Measurements from ENCODE around the gene CAPN12.
"Not testable (repeated sequence)": the region's sequence is repeated elsewhere in the genome, so short reads cannot be mapped to it uniquely, and the experiment has no call there.

The CAPN12 gene

GRCh38 chr19:38771569-38771968 lies 27.3 kb upstream of the CAPN12 start:
- DNase-seq (ENCODE audit: low spot score) = not testable (repeated sequence)

- not testable (repeated sequence) for DNase-seq (ENCODE audit: low spot score)
Observed at GRCh38 chr19:38770949-38771275, 26.6 kb upstream of the CAPN12 start.

GRCh38 chr19:38770228-38770948 lies 26.1 kb upstream of the CAPN12 start:
- DNase-seq (ENCODE audit: low spot score) = not testable (repeated sequence)

GRCh38 chr19:38769635-38770211 lies 25.4 kb upstream of the CAPN12 start:
- peak; percentile 74 for DNase-seq (ENCODE audit: low spot score)

- DNase-seq (ENCODE audit: low spot score) = no peak
Observed at GRCh38 chr19:38766276-38767047, 22.2 kb upstream of the CAPN12 start.

GRCh38 chr19:38765214-38765613 lies 20.9 kb upstream of the CAPN12 start:
- no peak for DNase-seq (ENCODE audit: low spot score)

GRCh38 chr19:38763795-38764220 lies 19.5 kb upstream of the CAPN12 start:
- DNase-seq (ENCODE audit: low spot score) = peak; percentile 85

- DNase-seq (ENCODE audit: low spot score) = not testable (repeated sequence)
Observed at GRCh38 chr19:38761884-38762389, 17.7 kb upstream of the CAPN12 start.

- not testable (repeated sequence) for DNase-seq (ENCODE audit: low spot score)
Observed at GRCh38 chr19:38760805-38761517, 16.7 kb upstream of the CAPN12 start.

GRCh38 chr19:38759590-38760003 lies 15.3 kb upstream of the CAPN12 start:
- DNase-seq (ENCODE audit: low spot score) = peak; percentile 64

- DNase-seq (ENCODE audit: low spot score) = not testable (repeated sequence)
Observed at GRCh38 chr19:38754196-38754595, 9.9 kb upstream of the CAPN12 start.

- not testable (repeated sequence) for DNase-seq (ENCODE audit: low spot score)
Observed at GRCh38 chr19:38753783-38754182, 9.5 kb upstream of the CAPN12 start.

- no peak for DNase-seq (ENCODE audit: low spot score)
Observed at GRCh38 chr19:38745316-38745715, 1.0 kb upstream of the CAPN12 start.

- DNase-seq (ENCODE audit: low spot score) = no peak
Observed at GRCh38 chr19:38744874-38745273, 600 bp upstream of the CAPN12 start.

- DNase-seq (ENCODE audit: low spot score) = no peak
Observed at GRCh38 chr19:38743394-38744297, 628 bp downstream of the CAPN12 start.

GRCh38 chr19:38742906-38743305 lies 1.4 kb downstream of the CAPN12 start:
- no peak for DNase-seq (ENCODE audit: low spot score)

GRCh38 chr19:38742296-38742695 lies 2.0 kb downstream of the CAPN12 start:
- no peak for DNase-seq (ENCODE audit: low spot score)

GRCh38 chr19:38741670-38742069 lies 2.6 kb downstream of the CAPN12 start:
- no peak for DNase-seq (ENCODE audit: low spot score)

GRCh38 chr19:38740932-38741331 lies 3.3 kb downstream of the CAPN12 start:
- no peak for DNase-seq (ENCODE audit: low spot score)

- no peak for DNase-seq (ENCODE audit: low spot score)
Observed at GRCh38 chr19:38740257-38740592, 4.0 kb downstream of the CAPN12 start.

All from kidney tubule cell (primary cell).